Hematopoietic multipotent progenitor cell treated with erythropoietin and hydrocortisone succinate and interleukin-3 and kit ligand, for 4 days (in vitro differentiated cells): ENCODE data around the gene MYO10.
"Not testable (repeated sequence)": the region's sequence is repeated elsewhere in the genome, so short reads cannot be mapped to it uniquely, and the experiment has no call there.

Source experiments
- DNase-seq: peaks from one replicate; pipeline ENCODE4 v3.0.0-alpha.2; 2015

Gene MYO10

GRCh38 chr5:16776611-16777251, 159.4 kb downstream of the MYO10 start:
- no peak for DNase-seq

GRCh38 chr5:16774806-16775205, 161.3 kb downstream of the MYO10 start:
- no peak for DNase-seq

- no peak for DNase-seq
Measured at GRCh38 chr5:16773991-16774390, 162.1 kb downstream of the MYO10 start.

- no peak for DNase-seq
Measured at GRCh38 chr5:16772556-16772955, 163.5 kb downstream of the MYO10 start.

- no peak for DNase-seq
Measured at GRCh38 chr5:16768184-16768583, 167.9 kb downstream of the MYO10 start.

- no peak for DNase-seq
Measured at GRCh38 chr5:16763211-16763610, 172.9 kb downstream of the MYO10 start.

- peak; percentile 74 for DNase-seq
Measured at GRCh38 chr5:16759147-16759773, 176.8 kb downstream of the MYO10 start.

GRCh38 chr5:16757989-16758501, 178.0 kb downstream of the MYO10 start:
- DNase-seq = peak; percentile 10

GRCh38 chr5:16757577-16757976, 178.5 kb downstream of the MYO10 start:
- not testable (repeated sequence) for DNase-seq

GRCh38 chr5:16757146-16757545, 178.9 kb downstream of the MYO10 start:
- DNase-seq = no peak

GRCh38 chr5:16756692-16757091, 179.4 kb downstream of the MYO10 start:
- DNase-seq = no peak

GRCh38 chr5:16755641-16756040, 180.4 kb downstream of the MYO10 start:
- no peak for DNase-seq

GRCh38 chr5:16754601-16755000, 181.5 kb downstream of the MYO10 start:
- no peak for DNase-seq

- no peak for DNase-seq
Measured at GRCh38 chr5:16754086-16754485, 182.0 kb downstream of the MYO10 start.

- DNase-seq = no peak
Measured at GRCh38 chr5:16750445-16750844, 185.6 kb downstream of the MYO10 start.

GRCh38 chr5:16749626-16750025, 186.5 kb downstream of the MYO10 start:
- no peak for DNase-seq

GRCh38 chr5:16744164-16744880, 191.8 kb downstream of the MYO10 start:
- no peak for DNase-seq

GRCh38 chr5:16742938-16743337, 193.2 kb downstream of the MYO10 start:
- DNase-seq = no peak

- DNase-seq = no peak
Measured at GRCh38 chr5:16740811-16741392, 195.2 kb downstream of the MYO10 start.

- no peak for DNase-seq
Measured at GRCh38 chr5:16740066-16740810, 195.8 kb downstream of the MYO10 start.

- DNase-seq = not testable (repeated sequence)
Measured at GRCh38 chr5:16738393-16738792, 197.7 kb downstream of the MYO10 start.

- DNase-seq = no peak
Measured at GRCh38 chr5:16737620-16738364, 198.3 kb downstream of the MYO10 start.
